KBM-7 (cell line): ENCODE results near the gene TAF11L12.
"Not testable (repeated sequence)": the region's sequence is repeated elsewhere in the genome, so short reads cannot be mapped to it uniquely, and the experiment has no call there.

ENCODE experiments used
- DNase-seq: peaks from one replicate; pipeline ENCODE4 v3.0.0-alpha.2; 2015
- in situ Hi-C: fragments of 300-500 bp; cut with MboI; formaldehyde crosslinking; loops from 2 replicates; pipeline ENCODE4 v1.14.3; 2020; ENCODE audit warnings: low sequenced_read_pairs, low pct_unique_long_range_greater_than_20kb, mixed read lengths

Gene TAF11L12

GRCh38 chr5:17610092-17610491 is at the start of gene TAF11L12:
TAF11L12 (plus strand) TSS chr5:17610392.
- in situ Hi-C loops, DNase-seq: not testable (repeated sequence)

GRCh38 chr5:17585658-17586057 is 24.5 kb upstream of the TAF11L12 start, which contains the start of gene TAF11L7:
TAF11L7 (minus strand) TSS chr5:17585758.
- in situ Hi-C loops, DNase-seq: not testable (repeated sequence)

GRCh38 chr5:17590860-17591259 is 19.3 kb upstream of the TAF11L12 start, which contains the start of gene TAF11L8:
TAF11L8 (minus strand) TSS chr5:17590960.
- DNase-seq, in situ Hi-C loops: not testable (repeated sequence)

- DNase-seq, in situ Hi-C loops: not testable (repeated sequence)
Measured at GRCh38 chr5:17594255-17594654, 15.9 kb upstream of the TAF11L12 start, which contains the start of gene TAF11L9. TAF11L9 (minus strand) TSS chr5:17594394.

GRCh38 chr5:17597728-17598127 is 12.5 kb upstream of the TAF11L12 start, which contains the start of gene TAF11L10:
TAF11L10 (minus strand) TSS chr5:17597828.
- in situ Hi-C loops: not testable (repeated sequence)

GRCh38 chr5:17603880-17604279 is 6.3 kb upstream of the TAF11L12 start, which contains the start of gene TAF11L11:
TAF11L11 (plus strand) TSS chr5:17604183.
- DNase-seq, in situ Hi-C loops: not testable (repeated sequence)

More at GRCh38 chr5:17597728-17598127, 12.5 kb upstream of the TAF11L12 start, which contains the start of gene TAF11L10:
- DNase-seq: not testable (repeated sequence)

GRCh38 chr5:17604951-17605350 is 5.2 kb upstream of the TAF11L12 start:
- in situ Hi-C loops: no loop called here
- DNase-seq: no peak

- in situ Hi-C loops, DNase-seq: not testable (repeated sequence)
Measured at GRCh38 chr5:17607461-17607860, 2.7 kb upstream of the TAF11L12 start.

- in situ Hi-C loops: no loop called here
- no peak for DNase-seq
Measured at GRCh38 chr5:17614872-17615605, 4.8 kb downstream of the TAF11L12 start.

- in situ Hi-C loops: no loop called here
- no peak for DNase-seq
Measured at GRCh38 chr5:17619354-17619753, 9.2 kb downstream of the TAF11L12 start.

GRCh38 chr5:17620627-17621026 is 10.4 kb downstream of the TAF11L12 start:
- in situ Hi-C loops: no loop called here

GRCh38 chr5:17625686-17626085 is 15.5 kb downstream of the TAF11L12 start:
- in situ Hi-C loops: no loop called here
- DNase-seq: no peak

More at GRCh38 chr5:17620627-17621026, 10.4 kb downstream of the TAF11L12 start:
- no peak for DNase-seq

GRCh38 chr5:17631788-17632187 is 21.6 kb downstream of the TAF11L12 start, which contains the start of gene TAF11L13:
TAF11L13 (plus strand) TSS chr5:17632088.
- in situ Hi-C loops, DNase-seq: not testable (repeated sequence)

- in situ Hi-C loops: no loop called here
- no peak for DNase-seq
Measured at GRCh38 chr5:17634160-17634559, 24.0 kb downstream of the TAF11L12 start, which contains the start of gene TAF11L14. TAF11L14 (plus strand) TSS chr5:17634460.

- in situ Hi-C loops, DNase-seq: not testable (repeated sequence)
Measured at GRCh38 chr5:17649232-17649631, 39.0 kb downstream of the TAF11L12 start.

GRCh38 chr5:17655201-17655759 is 45.1 kb downstream of the TAF11L12 start:
- DNase-seq, in situ Hi-C loops: not testable (repeated sequence)

GRCh38 chr5:17655921-17656320 is 45.7 kb downstream of the TAF11L12 start:
- in situ Hi-C loops: no loop called here
- DNase-seq: no peak
